Measurements from ENCODE around the gene HOXA10.

- TF ChIP-seq CTCF (IDR thresholded peaks at IDR 0.05; ENCODE audit: borderline replicate concordance, extremely low read depth, low read length, poor library complexity, severe bottlenecking) (no peak), EZH2 (IDR thresholded peaks at IDR 0.05; ENCODE audit: borderline replicate concordance, low read depth, low read length, severe bottlenecking) (no peak)
Measured at GRCh38 chr7:27162561-27163287, 11.4 kb downstream of the HOXA10 start.
